ENCODE measurements around the gene TEX52. TPM values are rescaled to one million over a fixed set of nuclear protein-coding genes. Genes with fewer than 3 reads are reported as not detected.
A peak's percentile ranks its signal among the peaks of the same experiment; 100 is the strongest.

TEX52 gene
- total RNA-seq, 1 donor from 2014 or later: not detected

GRCh38 chr12:2841056-2841650 lies 15.7 kb downstream of the TEX52 start:
- no peaks in the 10 kb centered on the region for H3K36me3 Mint-ChIP-seq (ENCODE audit: low read depth, unreplicated experiment)
- peaks cover 10% of the 10 kb centered on the region for H3K4me1 Mint-ChIP-seq (ENCODE audit: unreplicated experiment)
- no peak for TF ChIP-seq CTCF (IDR thresholded peaks at IDR 0.05; ENCODE audit: unreplicated experiment)
- no peak overlapping the region for H3K4me3 Mint-ChIP-seq (ENCODE audit: unreplicated experiment)
- no peak overlapping the region for H3K27ac Mint-ChIP-seq (ENCODE audit: unreplicated experiment)
- no peaks in the 10 kb centered on the region for H3K9me3 Mint-ChIP-seq (ENCODE audit: unreplicated experiment)
- DNase-seq (ENCODE audit: low spot score): no peak
- no peaks in the 10 kb centered on the region for H3K27me3 Mint-ChIP-seq (ENCODE audit: unreplicated experiment)

- TF ChIP-seq CTCF (IDR thresholded peaks at IDR 0.05; ENCODE audit: unreplicated experiment): no peak
- H3K9me3 Mint-ChIP-seq (ENCODE audit: unreplicated experiment): no peaks in the 10 kb centered on the region
- H3K36me3 Mint-ChIP-seq (ENCODE audit: low read depth, unreplicated experiment): peaks cover 4% of the 10 kb centered on the region
- H3K27me3 Mint-ChIP-seq (ENCODE audit: unreplicated experiment): peaks cover 5% of the 10 kb centered on the region
- no peak for DNase-seq (ENCODE audit: low spot score)
- peak overlapping the region; percentile 23 for H3K4me3 Mint-ChIP-seq (ENCODE audit: unreplicated experiment)
- peaks cover 13% of the 10 kb centered on the region for H3K4me1 Mint-ChIP-seq (ENCODE audit: unreplicated experiment)
- H3K27ac Mint-ChIP-seq (ENCODE audit: unreplicated experiment): no peak overlapping the region
Measured at GRCh38 chr12:2836574-2836973, 20.3 kb downstream of the TEX52 start.

- no peak overlapping the region for H3K27ac Mint-ChIP-seq (ENCODE audit: unreplicated experiment)
- no peak for DNase-seq (ENCODE audit: low spot score)
- H3K27me3 Mint-ChIP-seq (ENCODE audit: unreplicated experiment): peaks cover 5% of the 10 kb centered on the region
- H3K9me3 Mint-ChIP-seq (ENCODE audit: unreplicated experiment): no peaks in the 10 kb centered on the region
- H3K4me3 Mint-ChIP-seq (ENCODE audit: unreplicated experiment): no peak overlapping the region
- H3K4me1 Mint-ChIP-seq (ENCODE audit: unreplicated experiment): peaks cover 13% of the 10 kb centered on the region
- peaks cover 4% of the 10 kb centered on the region for H3K36me3 Mint-ChIP-seq (ENCODE audit: low read depth, unreplicated experiment)
- TF ChIP-seq CTCF (IDR thresholded peaks at IDR 0.05; ENCODE audit: unreplicated experiment): no peak
Measured at GRCh38 chr12:2835691-2836403, 21.0 kb downstream of the TEX52 start.

- no peaks in the 10 kb centered on the region for H3K9me3 Mint-ChIP-seq (ENCODE audit: unreplicated experiment)
- no peak for DNase-seq (ENCODE audit: low spot score)
- peaks cover 5% of the 10 kb centered on the region for H3K27me3 Mint-ChIP-seq (ENCODE audit: unreplicated experiment)
- H3K27ac Mint-ChIP-seq (ENCODE audit: unreplicated experiment): no peak within 1 kb of the TSS
- H3K4me3 Mint-ChIP-seq (ENCODE audit: unreplicated experiment): no peak within 1 kb of the TSS
- TF ChIP-seq CTCF (IDR thresholded peaks at IDR 0.05; ENCODE audit: unreplicated experiment): no peak
- peaks cover 8% of the 10 kb centered on the region for H3K36me3 Mint-ChIP-seq (ENCODE audit: low read depth, unreplicated experiment)
- H3K4me1 Mint-ChIP-seq (ENCODE audit: unreplicated experiment): peaks cover 13% of the 10 kb centered on the region
Measured at GRCh38 chr12:2834581-2835491, 22.0 kb downstream of the TEX52 start, which contains the start of gene NRIP2. Gene NRIP2, minus strand, starts transcription at chr12:2835035. Its CDS starts 52 bp downstream, at chr12:2834983.

All from endothelial cell (in vitro differentiated cells).